WERI-Rb-1 (cell line): ENCODE measurements around the gene NSD2.
"Not testable (repeated sequence)": the region's sequence is repeated elsewhere in the genome, so short reads cannot be mapped to it uniquely, and the experiment has no call there.

Experiments used
- DNase-seq: peaks from one replicate; pipeline ENCODE4 v3.0.0-alpha.2; 2020
- H3K27ac ChIP-seq: fragments of 250-450 bp; sonication (Bioruptor Pico); 2 replicates; pipeline ENCODE4 v1.5.1; 2020; ENCODE audit warnings: mild to moderate bottlenecking, moderate library complexity
- H3K27me3 ChIP-seq: fragments of 250-450 bp; sonication (Bioruptor Pico); 2 replicates; pipeline ENCODE4 v1.5.1; 2021; ENCODE audit warnings: mild to moderate bottlenecking, low read depth, moderate library complexity; ENCODE audit not compliant: insufficient read depth, severe bottlenecking
- H3K36me3 ChIP-seq: fragments of 250-450 bp; sonication (Bioruptor Pico); 2 replicates; pipeline ENCODE4 v1.5.1; 2020; ENCODE audit warnings: mild to moderate bottlenecking, moderate library complexity
- H3K4me3 ChIP-seq: 2 replicates; pipeline ENCODE4 v1.5.1; 2011; ENCODE audit warnings: low read depth, mild to moderate bottlenecking, control low read depth, low read length
- H3K9me3 ChIP-seq: fragments of 250-450 bp; sonication (Bioruptor Pico); 2 replicates; pipeline ENCODE4 v1.5.1; 2021; ENCODE audit warnings: mild to moderate bottlenecking, moderate library complexity; ENCODE audit not compliant: severe bottlenecking
- TF ChIP-seq, protein P1 (sequence below): IDR thresholded peaks from 2 replicates; pipeline ENCODE4 v1.5.1; 2011; ENCODE audit warnings: low read depth, mild to moderate bottlenecking, control low read depth, inconsistent platforms, low read length

Gene NSD2

DNA sequence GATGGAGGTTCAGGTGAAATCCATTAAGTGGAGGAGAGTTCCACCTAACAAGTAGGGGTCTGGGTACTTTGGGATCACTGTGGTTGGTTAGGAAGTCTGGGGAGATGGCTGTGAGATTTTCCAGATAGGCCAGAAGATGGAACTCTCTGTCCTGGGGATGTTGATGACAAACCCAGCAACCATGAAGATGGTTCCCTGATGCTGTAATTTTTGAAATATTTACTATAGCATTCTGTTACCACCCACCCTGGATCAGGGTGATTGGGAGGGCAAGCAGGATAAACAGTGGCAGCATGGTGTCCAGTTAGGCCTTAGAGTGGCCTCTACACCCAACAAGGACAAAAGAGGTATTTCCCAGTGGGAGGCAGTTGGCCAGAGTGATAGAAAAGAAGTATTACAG lies 153.5 kb downstream of the NSD2 start:
- no peak for DNase-seq
- Histone ChIP-seq H3K36me3 (no peaks in the 10 kb centered on the region), H3K4me3 (no peak overlapping the region), H3K27me3 (no peaks in the 10 kb centered on the region), H3K27ac (no peak overlapping the region), H3K9me3 (peaks cover 11% of the 10 kb centered on the region)
- TF ChIP-seq, protein P1, sequence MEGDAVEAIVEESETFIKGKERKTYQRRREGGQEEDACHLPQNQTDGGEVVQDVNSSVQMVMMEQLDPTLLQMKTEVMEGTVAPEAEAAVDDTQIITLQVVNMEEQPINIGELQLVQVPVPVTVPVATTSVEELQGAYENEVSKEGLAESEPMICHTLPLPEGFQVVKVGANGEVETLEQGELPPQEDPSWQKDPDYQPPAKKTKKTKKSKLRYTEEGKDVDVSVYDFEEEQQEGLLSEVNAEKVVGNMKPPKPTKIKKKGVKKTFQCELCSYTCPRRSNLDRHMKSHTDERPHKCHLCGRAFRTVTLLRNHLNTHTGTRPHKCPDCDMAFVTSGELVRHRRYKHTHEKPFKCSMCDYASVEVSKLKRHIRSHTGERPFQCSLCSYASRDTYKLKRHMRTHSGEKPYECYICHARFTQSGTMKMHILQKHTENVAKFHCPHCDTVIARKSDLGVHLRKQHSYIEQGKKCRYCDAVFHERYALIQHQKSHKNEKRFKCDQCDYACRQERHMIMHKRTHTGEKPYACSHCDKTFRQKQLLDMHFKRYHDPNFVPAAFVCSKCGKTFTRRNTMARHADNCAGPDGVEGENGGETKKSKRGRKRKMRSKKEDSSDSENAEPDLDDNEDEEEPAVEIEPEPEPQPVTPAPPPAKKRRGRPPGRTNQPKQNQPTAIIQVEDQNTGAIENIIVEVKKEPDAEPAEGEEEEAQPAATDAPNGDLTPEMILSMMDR, result no peak

DNA sequence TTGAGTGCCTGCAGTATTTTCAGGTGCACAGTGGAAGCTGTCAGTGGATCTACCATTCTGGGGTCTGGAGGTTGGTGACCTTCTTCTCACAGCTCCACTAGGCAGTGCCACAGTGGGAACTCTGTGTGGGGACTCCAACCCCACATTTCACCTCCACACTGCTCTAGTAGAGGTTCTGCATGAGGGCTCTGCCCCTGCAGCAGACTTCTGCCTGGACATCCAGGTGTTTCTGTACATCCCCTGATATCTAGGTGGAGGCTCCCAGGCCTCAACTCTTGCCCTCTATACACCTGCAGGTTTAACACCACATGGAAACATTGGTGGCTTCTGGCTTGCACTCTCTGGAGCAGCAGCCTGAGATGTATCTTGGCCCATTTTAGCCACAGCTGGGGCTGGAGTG lies 154.6 kb downstream of the NSD2 start:
- Histone ChIP-seq H3K4me3 (no peak overlapping the region), H3K27ac (no peak overlapping the region), H3K36me3 (no peaks in the 10 kb centered on the region), H3K27me3 (no peaks in the 10 kb centered on the region), H3K9me3 (peaks cover 11% of the 10 kb centered on the region)
- TF ChIP-seq, protein P1, result no peak
- DNase-seq, result no peak

DNA sequence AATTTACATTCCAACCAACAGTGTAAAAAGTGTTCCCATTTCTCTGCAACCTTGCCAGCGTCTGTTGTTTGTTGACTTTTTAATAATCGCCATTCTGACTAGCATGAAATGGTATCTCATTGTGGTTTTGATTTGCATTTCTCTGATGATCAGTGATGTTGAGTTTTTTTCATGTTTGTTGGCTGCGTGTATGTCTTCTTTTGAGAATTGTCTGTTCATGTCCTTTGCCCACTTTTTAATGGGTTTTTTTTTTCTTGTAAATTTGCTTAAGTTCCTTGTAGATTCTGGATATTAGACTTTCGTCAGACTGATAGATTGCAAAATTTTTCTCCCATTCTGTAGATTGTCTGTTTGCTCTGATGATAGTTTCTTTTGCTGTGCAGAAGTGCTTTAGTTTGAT lies 155.9 kb downstream of the NSD2 start:
- H3K27ac ChIP-seq, H3K27me3 ChIP-seq, DNase-seq, H3K36me3 ChIP-seq, H3K4me3 ChIP-seq: not testable (repeated sequence)
- peaks cover 11% of the 10 kb centered on the region for H3K9me3 ChIP-seq

DNA sequence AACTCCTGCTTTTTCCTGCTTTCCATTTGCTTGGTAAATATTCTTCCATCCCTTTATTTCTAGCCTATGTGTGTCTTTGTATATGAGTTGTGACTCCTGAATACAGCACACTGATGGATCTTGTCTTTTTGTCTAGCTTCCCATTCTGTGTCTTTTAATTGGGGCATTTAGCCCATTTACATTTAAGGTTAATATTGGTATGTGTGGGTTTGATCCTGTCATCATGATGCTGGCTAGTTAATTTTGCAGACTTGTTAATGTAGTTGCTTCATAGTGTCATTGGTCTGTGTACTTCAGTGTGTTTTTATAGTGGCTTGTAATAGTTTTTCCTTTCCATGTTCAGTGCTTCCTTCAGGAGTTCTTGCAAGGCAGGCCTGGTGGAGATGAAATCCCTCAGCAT lies 160.0 kb downstream of the NSD2 start:
- not testable (repeated sequence) for H3K4me3 ChIP-seq, DNase-seq, H3K27me3 ChIP-seq, H3K36me3 ChIP-seq, H3K27ac ChIP-seq, H3K9me3 ChIP-seq
